Endometrium (tissue), 2 donors: ENCODE data around the gene GUCA1A.
"Not testable (repeated sequence)": the region's sequence is repeated elsewhere in the genome, so short reads cannot be mapped to it uniquely, and the experiment has no call there.

Experiments
- FAIRE-seq: peaks from 2 replicates; lab custom pipeline; 2012; peaks lifted over from hg19 to GRCh38; lab: Jason Lieb, UNC
- donor health status: control.
- donor health status: control.

The GUCA1A gene

GRCh38 chr6:42210551-42210950, 37.4 kb downstream of the GUCA1A start:
- no peak for FAIRE-seq

DNA sequence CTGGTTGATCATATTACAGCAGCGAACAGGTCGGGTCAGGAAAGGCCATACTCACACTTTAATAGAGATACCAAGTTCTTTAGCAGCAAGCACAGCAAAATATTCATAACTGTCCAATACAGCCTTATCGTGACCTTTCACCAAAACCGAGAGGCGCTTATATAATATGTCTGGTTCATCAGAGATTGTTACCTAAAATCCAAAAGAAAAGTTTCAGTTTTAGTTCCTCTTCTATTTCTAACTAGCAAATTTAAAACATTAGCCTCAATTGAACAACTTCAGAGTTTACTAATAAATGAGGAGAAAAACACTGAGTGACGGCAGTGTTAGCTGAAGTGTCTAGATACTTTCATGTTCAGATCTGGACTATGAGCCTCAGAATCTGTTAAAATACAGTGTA, 38.6 kb downstream of the GUCA1A start:
- FAIRE-seq = no peak

- FAIRE-seq = no peak
Observed at GRCh38 chr6:42212442-42212841, 39.3 kb downstream of the GUCA1A start.

DNA sequence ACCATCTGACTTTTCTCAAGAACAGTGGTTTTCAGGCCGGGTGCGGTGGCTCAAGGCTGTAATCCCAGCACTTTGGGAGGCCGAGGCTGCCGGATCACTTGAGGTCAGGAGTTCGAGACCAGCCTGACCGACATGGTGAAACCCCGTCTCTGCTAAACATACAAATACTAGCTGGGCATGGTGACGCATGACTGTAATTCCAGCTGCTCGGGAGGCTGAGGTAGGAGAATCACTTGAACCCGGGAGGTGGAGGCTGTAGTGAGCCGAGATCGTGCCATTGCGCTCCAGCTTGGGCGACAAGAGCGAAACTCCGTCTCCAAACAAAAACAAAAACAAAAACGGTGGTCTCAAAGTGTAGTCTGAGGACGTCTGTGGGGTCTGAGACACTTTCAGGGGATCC, 43.3 kb downstream of the GUCA1A start:
- FAIRE-seq = not testable (repeated sequence)

- FAIRE-seq = no peak
Observed at GRCh38 chr6:42217157-42217518, 44.0 kb downstream of the GUCA1A start.

DNA sequence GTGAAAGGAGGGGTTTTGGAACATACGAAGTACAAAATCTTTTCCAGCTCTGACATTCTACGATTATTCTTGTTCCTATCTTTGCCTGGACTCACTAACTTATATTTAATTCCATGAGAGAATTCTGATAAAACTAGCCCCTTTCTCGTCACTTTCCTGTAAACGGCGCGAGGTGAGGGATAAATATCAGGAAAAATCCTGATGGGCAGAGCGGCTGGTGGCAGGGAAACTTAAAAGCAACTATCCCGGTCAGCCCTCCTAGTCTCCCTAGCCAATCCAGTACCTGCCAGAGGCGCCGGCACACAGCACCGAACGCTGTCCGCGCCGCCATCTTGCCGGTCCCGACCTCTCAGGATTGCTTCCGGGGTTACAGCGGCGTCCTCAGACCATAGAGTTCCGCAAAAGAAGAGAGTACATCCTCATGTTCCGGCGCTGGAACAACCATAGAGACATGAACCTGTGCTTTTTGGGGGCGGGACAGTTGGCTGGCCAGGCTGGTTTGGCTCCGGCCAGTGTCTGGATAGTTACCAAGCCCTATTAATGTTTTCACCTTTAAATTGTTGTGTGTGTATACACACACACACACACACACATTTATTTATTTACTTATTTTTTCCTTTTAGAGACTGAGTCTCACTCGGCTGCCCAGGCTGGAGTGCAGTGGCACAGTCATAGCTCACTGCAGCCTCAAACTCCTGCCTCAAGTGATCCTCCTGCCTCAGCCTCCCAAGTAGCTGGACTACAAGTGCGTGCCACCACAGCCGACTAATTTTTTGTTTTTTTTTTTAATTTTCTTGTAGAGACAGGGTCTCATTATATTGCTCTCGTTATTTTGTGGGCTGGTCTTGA, 44.6 kb downstream of the GUCA1A start, which contains the start of gene MRPS10:
Gene MRPS10, minus strand, starts transcription at position 343 of the 849 bp plus-strand sequence. Its CDS starts 12 bp downstream, at position 331.
- peak; percentile 91 for FAIRE-seq

DNA sequence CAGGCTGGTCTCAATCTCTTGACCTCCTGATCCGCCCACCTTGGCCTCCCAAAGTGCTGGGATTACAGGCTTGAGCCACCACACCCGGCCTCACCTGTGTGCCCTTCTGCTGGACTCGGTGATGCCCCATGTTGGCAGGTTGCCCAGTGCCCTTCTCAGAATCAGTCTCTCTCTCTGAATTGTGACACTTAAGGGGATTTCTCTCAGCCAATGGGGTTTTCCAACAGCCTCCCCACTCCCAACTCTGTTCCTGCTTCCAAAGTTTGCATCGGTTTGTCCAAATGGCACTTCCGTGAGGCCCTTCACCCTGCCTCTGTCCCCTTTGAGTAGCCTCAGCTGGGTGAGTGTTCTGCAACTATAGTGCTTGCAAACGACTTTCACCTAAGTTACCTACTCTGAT, 47.6 kb downstream of the GUCA1A start:
- no peak for FAIRE-seq

GRCh38 chr6:42221546-42221945, 48.4 kb downstream of the GUCA1A start:
- FAIRE-seq = no peak

- FAIRE-seq = no peak
Observed at GRCh38 chr6:42222448-42222847, 49.3 kb downstream of the GUCA1A start.

DNA sequence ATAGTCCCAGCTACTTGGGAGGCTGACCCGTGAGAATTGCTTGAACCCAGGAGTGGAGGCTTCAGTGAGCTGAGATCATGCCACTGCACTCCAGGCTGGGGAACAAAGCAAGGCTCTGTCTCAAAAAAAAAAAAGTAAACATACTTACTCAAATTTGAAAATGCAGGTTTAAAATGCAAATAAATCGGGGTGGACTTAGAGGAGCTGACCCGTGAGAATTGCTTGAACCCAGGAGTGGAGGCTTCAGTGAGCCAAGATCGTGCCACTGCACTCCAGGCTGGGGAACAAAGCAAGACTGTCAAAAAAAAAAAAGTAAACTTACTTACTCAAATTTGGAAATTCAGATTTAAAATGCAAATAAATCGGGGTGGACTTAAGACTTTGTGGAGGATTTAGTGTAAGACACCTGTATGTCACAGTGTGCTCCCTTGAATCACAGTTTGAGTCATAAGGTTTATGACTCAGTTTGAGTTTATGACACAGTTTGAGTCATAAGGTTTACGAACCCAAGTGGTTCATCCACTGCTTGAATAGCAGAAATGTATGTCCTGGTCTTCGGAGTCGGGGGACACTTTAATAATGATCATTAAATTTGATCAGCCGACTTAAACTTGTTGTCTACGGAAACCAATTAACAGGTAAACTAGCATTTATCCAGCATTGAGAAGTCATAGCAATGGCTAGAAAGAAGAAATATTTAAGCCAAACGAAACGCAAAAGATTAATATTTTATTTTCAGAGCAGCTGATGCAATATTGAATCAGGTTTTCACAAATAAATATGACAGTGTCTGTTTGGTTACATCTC, 51.3 kb downstream of the GUCA1A start:
- FAIRE-seq = no peak

DNA sequence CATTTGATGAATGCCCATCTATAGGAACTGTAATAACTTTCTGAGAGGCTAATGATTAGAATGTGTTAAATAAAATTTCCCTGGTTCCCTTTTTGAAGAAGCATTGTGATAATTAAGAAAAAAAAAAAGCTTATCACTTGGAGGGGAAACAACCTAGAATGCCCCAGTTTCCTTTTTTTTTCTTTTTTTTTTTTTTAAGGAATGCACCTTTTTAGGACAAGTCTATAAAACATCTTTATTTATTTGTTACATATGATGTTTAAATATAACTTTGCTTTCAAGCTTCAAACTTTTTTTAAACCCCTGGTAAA, 51.8 kb downstream of the GUCA1A start:
- no peak for FAIRE-seq

- FAIRE-seq = no peak
Observed at GRCh38 chr6:42225419-42225818, 52.3 kb downstream of the GUCA1A start.

GRCh38 chr6:42226161-42226611, 53.0 kb downstream of the GUCA1A start:
- no peak for FAIRE-seq

GRCh38 chr6:42226645-42227143, 53.5 kb downstream of the GUCA1A start:
- FAIRE-seq = no peak

DNA sequence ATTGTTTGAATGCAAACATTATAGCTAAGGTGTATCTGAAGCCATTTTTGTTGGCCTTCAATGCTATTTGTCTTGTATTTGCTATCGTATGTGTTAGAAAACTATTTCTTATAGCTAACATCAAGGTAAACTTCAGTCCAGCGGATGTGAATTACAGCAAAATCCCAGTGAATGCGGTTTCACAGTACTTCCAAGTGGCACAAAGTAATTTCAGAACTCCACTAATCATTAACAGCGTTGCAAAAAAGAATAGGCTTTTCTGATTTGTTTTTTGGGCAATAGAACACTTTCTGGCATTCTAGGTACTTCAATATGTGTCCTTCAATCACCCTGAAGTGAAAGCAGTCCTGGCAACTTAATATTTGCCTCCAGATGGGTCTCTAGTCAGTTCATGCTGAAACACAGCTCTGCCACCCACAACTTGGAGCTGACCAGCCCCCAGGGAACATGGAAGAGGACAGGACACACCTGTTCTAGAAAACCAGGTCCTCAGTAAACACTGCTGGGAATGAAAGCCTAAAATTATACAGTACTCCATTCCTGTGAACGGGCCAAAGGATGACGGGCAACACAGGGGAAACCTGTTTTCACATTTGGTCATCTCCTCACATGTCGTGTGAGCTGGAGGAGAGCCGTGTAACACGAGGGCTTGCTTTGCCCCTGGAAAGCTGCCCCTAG, 54.1 kb downstream of the GUCA1A start:
- no peak for FAIRE-seq

DNA sequence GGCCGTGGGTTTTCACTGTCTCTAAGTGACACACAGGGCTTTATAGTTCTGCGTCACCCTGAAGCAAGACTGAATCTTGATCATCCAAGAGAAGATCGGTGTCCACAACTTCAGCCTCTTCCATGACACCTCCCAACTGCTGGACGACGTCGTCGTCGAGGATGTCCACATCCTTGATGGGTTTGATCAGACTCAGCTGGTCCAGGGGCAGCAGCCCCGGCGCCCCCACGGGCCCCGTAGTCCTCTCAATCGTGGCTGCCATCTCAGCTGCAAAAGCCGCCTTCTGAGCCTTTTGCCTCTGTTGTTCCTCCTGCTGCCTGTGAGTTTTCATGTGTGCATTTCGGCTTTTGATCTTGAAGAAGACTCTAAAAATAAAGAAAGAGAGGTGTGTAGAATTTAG, 55.1 kb downstream of the GUCA1A start:
- no peak for FAIRE-seq
